Fibroblast of lung (primary cell): ENCODE results near the gene SIGMAR1.

ENCODE experiments used
- EZH2 ChIP-seq: IDR thresholded peaks from 2 replicates; pipeline ENCODE4 v1.5.1; 2012; ENCODE audit warnings: low read length, control low read depth, mild to moderate bottlenecking; ENCODE audit errors: missing control alignments
- TF ChIP-seq, protein P1 (sequence below), 2 donors: IDR thresholded peaks in 1 of 2; conservative IDR thresholded peaks in 1 of 2; 1 replicate in 1 of 2; 2 replicates in 1 of 2; pipeline ENCODE4 v1.5.1; 2011 to 2012; ENCODE audit warnings: low read length in 2 of 2, control low read depth in 1 of 2, inconsistent platforms in 1 of 2, low read depth in 1 of 2, mild to moderate bottlenecking in 1 of 2

DNA sequence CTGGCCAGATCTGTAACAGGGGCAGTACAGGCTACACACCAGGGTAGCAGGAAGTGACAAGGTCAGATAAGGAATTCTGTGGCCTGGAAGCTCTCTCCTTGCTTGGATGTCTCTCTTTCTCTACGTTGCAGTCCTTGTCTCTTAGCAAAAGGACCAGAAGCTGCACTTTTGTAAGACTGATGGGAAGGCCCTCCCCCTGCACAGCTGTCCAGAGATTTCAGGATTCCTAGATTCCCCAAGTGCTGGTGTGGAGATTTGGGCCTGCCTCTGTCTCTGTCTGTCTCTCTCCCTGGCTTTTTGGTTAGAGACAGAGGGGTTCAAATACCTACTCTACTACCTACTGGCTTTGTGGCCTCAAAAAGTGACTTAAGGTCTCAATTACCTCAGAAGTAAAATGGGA is 38.0 kb downstream of the SIGMAR1 start:
- TF ChIP-seq, protein P1, sequence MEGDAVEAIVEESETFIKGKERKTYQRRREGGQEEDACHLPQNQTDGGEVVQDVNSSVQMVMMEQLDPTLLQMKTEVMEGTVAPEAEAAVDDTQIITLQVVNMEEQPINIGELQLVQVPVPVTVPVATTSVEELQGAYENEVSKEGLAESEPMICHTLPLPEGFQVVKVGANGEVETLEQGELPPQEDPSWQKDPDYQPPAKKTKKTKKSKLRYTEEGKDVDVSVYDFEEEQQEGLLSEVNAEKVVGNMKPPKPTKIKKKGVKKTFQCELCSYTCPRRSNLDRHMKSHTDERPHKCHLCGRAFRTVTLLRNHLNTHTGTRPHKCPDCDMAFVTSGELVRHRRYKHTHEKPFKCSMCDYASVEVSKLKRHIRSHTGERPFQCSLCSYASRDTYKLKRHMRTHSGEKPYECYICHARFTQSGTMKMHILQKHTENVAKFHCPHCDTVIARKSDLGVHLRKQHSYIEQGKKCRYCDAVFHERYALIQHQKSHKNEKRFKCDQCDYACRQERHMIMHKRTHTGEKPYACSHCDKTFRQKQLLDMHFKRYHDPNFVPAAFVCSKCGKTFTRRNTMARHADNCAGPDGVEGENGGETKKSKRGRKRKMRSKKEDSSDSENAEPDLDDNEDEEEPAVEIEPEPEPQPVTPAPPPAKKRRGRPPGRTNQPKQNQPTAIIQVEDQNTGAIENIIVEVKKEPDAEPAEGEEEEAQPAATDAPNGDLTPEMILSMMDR (conservative IDR thresholded peaks at IDR 0.05 in 1 of 2, IDR thresholded peaks at IDR 0.05 in 1 of 2; ENCODE audit: low read depth in 1 of 2, low read length in 2 of 2): no peak
- no peak for TF ChIP-seq EZH2
